ENCODE measurements around the gene LRRC43. TPM values are rescaled to one million over a fixed set of nuclear protein-coding genes. Genes with fewer than 3 reads are reported as not detected.

LRRC43 gene
- total and polyA plus RNA-seq, 2 experiments from 2014 or later, result 2.0 to 5.2 TPM

- H3K9me3 ChIP-seq (ENCODE audit: low read depth), result no peaks in the 10 kb centered on the region
- H3K4me3 ChIP-seq, result no peak overlapping the region
- no peak overlapping the region for H3K27ac ChIP-seq
- DNase-seq (ENCODE audit: low read depth in 1 of 2, low spot score in 1 of 2), result no peak
- no peak for TF ChIP-seq CTCF (IDR thresholded peaks at IDR 0.05; ENCODE audit: low read depth, low read length)
- H3K36me3 ChIP-seq, result peaks cover 35% of the 10 kb centered on the region
- no peaks in the 10 kb centered on the region for H3K4me1 ChIP-seq (ENCODE audit: low read depth)
- H3K27me3 ChIP-seq, result no peaks in the 10 kb centered on the region
Observed at GRCh38 chr12:122232691-122233090, 49.8 kb downstream of the LRRC43 start.

GRCh38 chr12:122235741-122236140, 52.8 kb downstream of the LRRC43 start:
- no peak for TF ChIP-seq CTCF (IDR thresholded peaks at IDR 0.05; ENCODE audit: low read depth, low read length)
- DNase-seq (ENCODE audit: low read depth in 1 of 2, low spot score in 1 of 2), result no peak
- no peak overlapping the region for H3K4me3 ChIP-seq
- no peaks in the 10 kb centered on the region for H3K4me1 ChIP-seq (ENCODE audit: low read depth)
- peaks cover 29% of the 10 kb centered on the region for H3K36me3 ChIP-seq
- H3K27ac ChIP-seq, result no peak overlapping the region
- H3K9me3 ChIP-seq (ENCODE audit: low read depth), result no peaks in the 10 kb centered on the region
- H3K27me3 ChIP-seq, result no peaks in the 10 kb centered on the region

GRCh38 chr12:122238861-122239260, 55.9 kb downstream of the LRRC43 start:
- Histone ChIP-seq H3K9me3 (ENCODE audit: low read depth) (no peaks in the 10 kb centered on the region), H3K27ac (no peak overlapping the region), H3K4me1 (ENCODE audit: low read depth) (no peaks in the 10 kb centered on the region), H3K4me3 (no peak overlapping the region), H3K27me3 (no peaks in the 10 kb centered on the region), H3K36me3 (peaks cover 16% of the 10 kb centered on the region)
- TF ChIP-seq CTCF (IDR thresholded peaks at IDR 0.05; ENCODE audit: low read depth, low read length), result no peak
- DNase-seq (ENCODE audit: low read depth in 1 of 2, low spot score in 1 of 2), result no peak

GRCh38 chr12:122243965-122244364, 61.0 kb downstream of the LRRC43 start:
- TF ChIP-seq CTCF (IDR thresholded peaks at IDR 0.05; ENCODE audit: low read depth, low read length), result no peak
- Histone ChIP-seq H3K36me3 (peaks cover 9% of the 10 kb centered on the region), H3K9me3 (ENCODE audit: low read depth) (no peaks in the 10 kb centered on the region), H3K27me3 (no peaks in the 10 kb centered on the region), H3K27ac (no peak overlapping the region), H3K4me1 (ENCODE audit: low read depth) (no peaks in the 10 kb centered on the region), H3K4me3 (no peak overlapping the region)
- DNase-seq (ENCODE audit: low read depth in 1 of 2, low spot score in 1 of 2), result no peak

- peaks cover 14% of the 10 kb centered on the region for H3K36me3 ChIP-seq
- TF ChIP-seq CTCF (IDR thresholded peaks at IDR 0.05; ENCODE audit: low read depth, low read length), result no peak
- no peak overlapping the region for H3K4me3 ChIP-seq
- H3K4me1 ChIP-seq (ENCODE audit: low read depth), result no peaks in the 10 kb centered on the region
- DNase-seq (ENCODE audit: low read depth in 1 of 2, low spot score in 1 of 2), result no peak
- no peak overlapping the region for H3K27ac ChIP-seq
- H3K27me3 ChIP-seq, result no peaks in the 10 kb centered on the region
- no peaks in the 10 kb centered on the region for H3K9me3 ChIP-seq (ENCODE audit: low read depth)
Observed at GRCh38 chr12:122244565-122245371, 61.8 kb downstream of the LRRC43 start.

Data from cardiac muscle cell (in vitro differentiated cells and primary cell).